Activated naive CD4-positive, alpha-beta T cell treated with anti-CD3 and anti-CD28 coated beads, Interleukin-2, amount 10 ng/mL, durations not matched to agents 7 days and 5 days (primary cell): ENCODE measurements around the gene SARS1.
"Not testable (repeated sequence)": the region's sequence is repeated elsewhere in the genome, so short reads cannot be mapped to it uniquely, and the experiment has no call there.

Source experiments
- CTCF ChIA-PET: fragments of 350-600 bp; sonication (Branson Sonifier 250); formaldehyde crosslinking; loops from one replicate; lab custom pipeline; 2021; ENCODE audit warnings: antibody characterized with exemption; lab: Charles Lee
- DNase-seq: peaks from one replicate; pipeline ENCODE4 v3.0.0-alpha.2; 2020
- H3K27ac Mint-ChIP-seq: one replicate; pipeline ENCODE4 v1.8.0; 2021; ENCODE audit warnings: mild to moderate bottlenecking, moderate library complexity, mixed read lengths
- H3K27me3 Mint-ChIP-seq: one replicate; pipeline ENCODE4 v1.8.0; 2021; ENCODE audit warnings: mild to moderate bottlenecking, mixed read lengths
- H3K36me3 Mint-ChIP-seq: one replicate; pipeline ENCODE4 v1.8.0; 2021; ENCODE audit warnings: mixed read lengths
- H3K4me1 Mint-ChIP-seq: one replicate; pipeline ENCODE4 v1.8.0; 2021; ENCODE audit warnings: mixed read lengths
- H3K4me3 Mint-ChIP-seq: one replicate; pipeline ENCODE4 v1.8.0; 2021; ENCODE audit warnings: mild to moderate bottlenecking, moderate library complexity, mixed read lengths
- H3K9me3 Mint-ChIP-seq: one replicate; pipeline ENCODE4 v1.8.0; 2021; ENCODE audit warnings: mixed read lengths

Gene SARS1

GRCh38 chr1:109221201-109221600 lies 7.5 kb downstream of the SARS1 start:
- Mint-ChIP-seq H3K36me3 (peaks cover 51% of the 10 kb centered on the region), H3K4me1 (peaks cover 21% of the 10 kb centered on the region)
- H3K9me3 Mint-ChIP-seq, CTCF ChIA-PET, H3K27ac Mint-ChIP-seq, H3K4me3 Mint-ChIP-seq, DNase-seq, H3K27me3 Mint-ChIP-seq: not testable (repeated sequence)

GRCh38 chr1:109225308-109225707 lies 11.6 kb downstream of the SARS1 start:
- Mint-ChIP-seq H3K4me3 (no peak overlapping the region), H3K36me3 (peaks cover 53% of the 10 kb centered on the region), H3K27me3 (no peaks in the 10 kb centered on the region), H3K4me1 (peaks cover 6% of the 10 kb centered on the region), H3K9me3 (no peaks in the 10 kb centered on the region), H3K27ac (peak overlapping the region; percentile 7)
- no peak for DNase-seq
- CTCF ChIA-PET = no interaction called here

GRCh38 chr1:109225711-109226445 lies 12.2 kb downstream of the SARS1 start:
- Mint-ChIP-seq H3K36me3 (peaks cover 55% of the 10 kb centered on the region), H3K9me3 (no peaks in the 10 kb centered on the region), H3K27ac (no peak overlapping the region), H3K4me1 (peaks cover 6% of the 10 kb centered on the region), H3K27me3 (no peaks in the 10 kb centered on the region), H3K4me3 (no peak overlapping the region)
- CTCF ChIA-PET = no interaction called here
- DNase-seq = no peak

GRCh38 chr1:109228167-109228566 lies 14.4 kb downstream of the SARS1 start:
- CTCF ChIA-PET = interaction anchor here (1.2 to 1.6 kb wide), 2 partner anchors 11 to 27 kb away, joined by 4 to 5 read pairs; no protein-coding TSS in a partner anchor

GRCh38 chr1:109229531-109230127 lies 15.9 kb downstream of the SARS1 start:
- H3K27ac Mint-ChIP-seq = no peak overlapping the region
- no peak for DNase-seq
- H3K27me3 Mint-ChIP-seq = no peaks in the 10 kb centered on the region
- H3K36me3 Mint-ChIP-seq = peaks cover 52% of the 10 kb centered on the region
- CTCF ChIA-PET = no interaction called here
- H3K4me3 Mint-ChIP-seq = no peak overlapping the region
- peaks cover 8% of the 10 kb centered on the region for H3K4me1 Mint-ChIP-seq
- H3K9me3 Mint-ChIP-seq = no peaks in the 10 kb centered on the region

More at GRCh38 chr1:109228167-109228566, 14.4 kb downstream of the SARS1 start:
- Mint-ChIP-seq H3K36me3 (peaks cover 55% of the 10 kb centered on the region), H3K27me3 (no peaks in the 10 kb centered on the region), H3K27ac (no peak overlapping the region), H3K9me3 (no peaks in the 10 kb centered on the region), H3K4me1 (peaks cover 4% of the 10 kb centered on the region), H3K4me3 (no peak overlapping the region)
- DNase-seq = no peak

- H3K27ac Mint-ChIP-seq = no peak overlapping the region
- no peaks in the 10 kb centered on the region for H3K27me3 Mint-ChIP-seq
- DNase-seq = no peak
- no peak overlapping the region for H3K4me3 Mint-ChIP-seq
- H3K36me3 Mint-ChIP-seq = peaks cover 57% of the 10 kb centered on the region
- peaks cover 12% of the 10 kb centered on the region for H3K4me1 Mint-ChIP-seq
- CTCF ChIA-PET = interaction anchor here (0.6 kb wide), 1 partner anchor 11 kb away, joined by 3 read pairs; no protein-coding TSS in a partner anchor
- H3K9me3 Mint-ChIP-seq = no peaks in the 10 kb centered on the region
Observed at GRCh38 chr1:109231066-109231465, 17.3 kb downstream of the SARS1 start.

- Mint-ChIP-seq H3K9me3 (no peaks in the 10 kb centered on the region), H3K27ac (no peak overlapping the region), H3K4me1 (peaks cover 12% of the 10 kb centered on the region), H3K36me3 (peaks cover 50% of the 10 kb centered on the region), H3K27me3 (no peaks in the 10 kb centered on the region), H3K4me3 (no peak overlapping the region)
- DNase-seq = no peak
- CTCF ChIA-PET = no interaction called here
Observed at GRCh38 chr1:109235137-109235536, 21.4 kb downstream of the SARS1 start.

GRCh38 chr1:109237512-109237911 lies 23.8 kb downstream of the SARS1 start:
- CTCF ChIA-PET = interaction anchor here (0.6 to 1.8 kb wide), 3 partner anchors 144 to 295 kb away, joined by 3 to 7 read pairs (median 3); no protein-coding TSS in a partner anchor
- DNase-seq = no peak
- H3K36me3 Mint-ChIP-seq = peaks cover 35% of the 10 kb centered on the region
- peak overlapping the region; percentile 58 for H3K27ac Mint-ChIP-seq
- H3K9me3 Mint-ChIP-seq = no peaks in the 10 kb centered on the region
- H3K4me3 Mint-ChIP-seq = no peak overlapping the region
- H3K4me1 Mint-ChIP-seq = peaks cover 14% of the 10 kb centered on the region
- peaks cover 16% of the 10 kb centered on the region for H3K27me3 Mint-ChIP-seq

GRCh38 chr1:109238382-109238781 lies 24.7 kb downstream of the SARS1 start:
- peaks cover 24% of the 10 kb centered on the region for H3K27me3 Mint-ChIP-seq
- no peak for DNase-seq
- no peak overlapping the region for H3K27ac Mint-ChIP-seq
- no peak overlapping the region for H3K4me3 Mint-ChIP-seq
- H3K9me3 Mint-ChIP-seq = no peaks in the 10 kb centered on the region
- H3K36me3 Mint-ChIP-seq = peaks cover 33% of the 10 kb centered on the region
- CTCF ChIA-PET = interaction anchor here (0.8 to 2.9 kb wide), 5 partner anchors 10 to 294 kb away, joined by 3 to 13 read pairs (median 5); no protein-coding TSS in a partner anchor
- H3K4me1 Mint-ChIP-seq = peaks cover 14% of the 10 kb centered on the region

GRCh38 chr1:109239047-109239408 lies 25.3 kb downstream of the SARS1 start:
- DNase-seq = no peak
- Mint-ChIP-seq H3K4me3 (no peak overlapping the region), H3K4me1 (peaks cover 14% of the 10 kb centered on the region), H3K27me3 (peaks cover 28% of the 10 kb centered on the region), H3K9me3 (no peaks in the 10 kb centered on the region), H3K27ac (no peak overlapping the region), H3K36me3 (peaks cover 33% of the 10 kb centered on the region)
- CTCF ChIA-PET = interaction anchor here (0.8 to 2.9 kb wide), 8 partner anchors 11 to 293 kb away, joined by 3 to 13 read pairs (median 5); no protein-coding TSS in a partner anchor

GRCh38 chr1:109239409-109240068 lies 25.8 kb downstream of the SARS1 start:
- peak; percentile 49 for DNase-seq
- H3K9me3 Mint-ChIP-seq = no peaks in the 10 kb centered on the region
- peaks cover 11% of the 10 kb centered on the region for H3K4me1 Mint-ChIP-seq
- CTCF ChIA-PET = interaction anchor here (0.6 to 2.9 kb wide), 8 partner anchors 10 to 293 kb away, joined by 3 to 13 read pairs (median 4); partner anchors contain the start of gene CELSR2
- H3K36me3 Mint-ChIP-seq = peaks cover 29% of the 10 kb centered on the region
- peaks cover 33% of the 10 kb centered on the region for H3K27me3 Mint-ChIP-seq
- H3K4me3 Mint-ChIP-seq = no peak overlapping the region
- no peak overlapping the region for H3K27ac Mint-ChIP-seq

- peak; percentile 47 for DNase-seq
- no peaks in the 10 kb centered on the region for H3K9me3 Mint-ChIP-seq
- H3K4me1 Mint-ChIP-seq = peaks cover 2% of the 10 kb centered on the region
Observed at GRCh38 chr1:109240158-109241152, 26.7 kb downstream of the SARS1 start.

GRCh38 chr1:109241344-109241743 lies 27.6 kb downstream of the SARS1 start:
- H3K27ac Mint-ChIP-seq = no peak overlapping the region
- H3K27me3 Mint-ChIP-seq = peaks cover 48% of the 10 kb centered on the region
- H3K9me3 Mint-ChIP-seq = no peaks in the 10 kb centered on the region
- peaks cover 14% of the 10 kb centered on the region for H3K36me3 Mint-ChIP-seq
- no peak for DNase-seq
- no peak overlapping the region for H3K4me3 Mint-ChIP-seq
- CTCF ChIA-PET = interaction anchor here (0.6 kb wide), 1 partner anchor 1006 kb away, joined by 3 read pairs; no protein-coding TSS in a partner anchor
- H3K4me1 Mint-ChIP-seq = peaks cover 2% of the 10 kb centered on the region

More at GRCh38 chr1:109240158-109241152, 26.7 kb downstream of the SARS1 start:
- Mint-ChIP-seq H3K27me3 (peaks cover 40% of the 10 kb centered on the region), H3K27ac (no peak overlapping the region), H3K36me3 (peaks cover 21% of the 10 kb centered on the region), H3K4me3 (no peak overlapping the region)
- CTCF ChIA-PET = interaction anchor here (1.3 to 2.9 kb wide), 3 partner anchors 9 to 292 kb away, joined by 3 to 13 read pairs (median 5); partner anchors contain the start of gene CELSR2
